ENCODE measurements around the gene PIM1.

DNA sequence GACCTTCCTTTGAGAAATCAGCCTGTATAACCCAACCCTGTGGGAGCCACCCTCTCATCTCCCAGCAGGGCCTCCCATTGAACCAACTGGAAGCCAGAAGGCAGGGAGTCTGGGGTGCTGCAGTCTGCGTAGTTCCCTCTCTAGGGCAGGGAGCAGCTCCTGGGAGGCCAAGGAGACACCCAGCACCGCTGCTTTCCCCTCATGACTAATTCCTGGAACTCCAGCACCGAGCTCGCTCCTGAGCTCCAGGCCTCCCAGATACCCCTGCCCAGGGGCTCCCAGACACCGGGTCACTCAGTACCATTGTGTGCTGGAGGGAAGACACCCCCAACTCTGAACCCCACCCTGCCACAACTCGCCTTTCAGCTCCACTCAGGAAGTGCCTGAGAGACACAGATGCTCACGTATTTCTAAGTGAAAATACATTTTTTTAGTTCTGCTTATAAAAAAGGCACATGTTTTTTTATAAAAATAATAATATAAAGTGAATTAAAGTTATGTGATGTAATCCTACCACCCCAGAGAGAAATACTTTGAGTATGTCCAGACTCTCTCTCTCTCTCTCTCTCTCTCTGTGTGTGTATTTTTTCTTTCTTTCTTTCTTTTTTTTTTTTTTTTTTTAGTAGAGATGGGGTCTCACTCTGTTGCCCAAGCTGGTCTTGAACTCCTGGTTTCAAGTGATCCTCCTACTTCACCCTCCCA is 17.5 kb downstream of the PIM1 start:
- TF ChIP-seq CTCF (IDR thresholded peaks at IDR 0.05) (no peak), EZH2phosphoT487 (IDR thresholded peaks at IDR 0.05) (no peak), EZH2 (IDR thresholded peaks at IDR 0.05) (no peak)
